ENCODE data around the gene DPPA5. TPM values are rescaled to one million over a fixed set of nuclear protein-coding genes. Genes with fewer than 3 reads are reported as not detected.

DPPA5 gene
- total RNA-seq, 1 donor from 2014 or later: not detected

DNA sequence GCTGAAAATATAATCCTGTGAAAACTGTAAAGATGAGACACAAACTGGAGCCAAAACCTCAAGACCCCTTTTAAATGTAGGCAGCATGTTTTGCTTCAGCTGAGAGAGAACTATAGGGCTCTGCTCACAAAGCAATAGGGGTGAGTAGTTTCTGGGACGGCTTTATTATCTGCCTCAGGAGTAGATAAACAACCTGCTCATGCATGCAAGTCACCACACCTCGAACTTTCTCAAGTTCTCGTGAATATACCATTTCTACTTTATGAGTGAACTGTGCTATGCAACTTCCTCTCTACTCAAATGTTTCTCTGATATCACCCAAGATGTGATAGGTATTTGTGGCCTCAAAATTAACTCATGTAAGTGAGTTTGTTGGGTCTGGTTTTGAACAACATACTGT is 23.1 kb upstream of the DPPA5 start:
- no peak overlapping the region for H3K27ac Mint-ChIP-seq
- no peaks in the 10 kb centered on the region for H3K27me3 Mint-ChIP-seq
- no peaks in the 10 kb centered on the region for H3K9me3 Mint-ChIP-seq (ENCODE audit: low read depth)
- no peak overlapping the region for H3K4me3 Mint-ChIP-seq (ENCODE audit: low read depth)
- H3K4me1 Mint-ChIP-seq (ENCODE audit: low read depth): no peaks in the 10 kb centered on the region
- TF ChIP-seq, protein P1, sequence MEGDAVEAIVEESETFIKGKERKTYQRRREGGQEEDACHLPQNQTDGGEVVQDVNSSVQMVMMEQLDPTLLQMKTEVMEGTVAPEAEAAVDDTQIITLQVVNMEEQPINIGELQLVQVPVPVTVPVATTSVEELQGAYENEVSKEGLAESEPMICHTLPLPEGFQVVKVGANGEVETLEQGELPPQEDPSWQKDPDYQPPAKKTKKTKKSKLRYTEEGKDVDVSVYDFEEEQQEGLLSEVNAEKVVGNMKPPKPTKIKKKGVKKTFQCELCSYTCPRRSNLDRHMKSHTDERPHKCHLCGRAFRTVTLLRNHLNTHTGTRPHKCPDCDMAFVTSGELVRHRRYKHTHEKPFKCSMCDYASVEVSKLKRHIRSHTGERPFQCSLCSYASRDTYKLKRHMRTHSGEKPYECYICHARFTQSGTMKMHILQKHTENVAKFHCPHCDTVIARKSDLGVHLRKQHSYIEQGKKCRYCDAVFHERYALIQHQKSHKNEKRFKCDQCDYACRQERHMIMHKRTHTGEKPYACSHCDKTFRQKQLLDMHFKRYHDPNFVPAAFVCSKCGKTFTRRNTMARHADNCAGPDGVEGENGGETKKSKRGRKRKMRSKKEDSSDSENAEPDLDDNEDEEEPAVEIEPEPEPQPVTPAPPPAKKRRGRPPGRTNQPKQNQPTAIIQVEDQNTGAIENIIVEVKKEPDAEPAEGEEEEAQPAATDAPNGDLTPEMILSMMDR (IDR thresholded peaks at IDR 0.05; ENCODE audit: unreplicated experiment): no peak
- H3K36me3 Mint-ChIP-seq (ENCODE audit: insufficient read depth): no peaks in the 10 kb centered on the region
- no peak for DNase-seq (ENCODE audit: low spot score, unreplicated experiment)

DNA sequence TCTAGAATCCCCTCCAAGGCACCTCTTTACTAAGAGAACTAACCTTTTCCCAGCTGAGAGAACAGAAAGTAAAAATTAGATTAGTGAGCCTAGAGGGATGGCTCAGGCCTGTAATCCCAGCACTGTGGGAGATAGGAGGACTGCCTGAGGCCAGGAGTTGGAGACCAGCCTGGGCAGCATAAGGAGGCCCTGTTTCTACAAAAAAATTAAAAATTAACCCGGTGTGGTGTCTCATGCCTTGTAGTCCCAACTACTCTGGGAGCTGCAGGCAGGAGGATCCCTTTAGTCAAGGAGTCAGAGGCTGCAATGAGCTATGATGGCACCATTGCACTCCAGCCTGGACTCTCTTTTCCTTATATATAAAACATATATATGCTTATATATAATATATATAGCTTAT is 21.1 kb upstream of the DPPA5 start:
- TF ChIP-seq, protein P1 (IDR thresholded peaks at IDR 0.05; ENCODE audit: unreplicated experiment): no peak
- H3K4me1 Mint-ChIP-seq (ENCODE audit: low read depth): no peaks in the 10 kb centered on the region
- H3K4me3 Mint-ChIP-seq (ENCODE audit: low read depth): no peak overlapping the region
- H3K9me3 Mint-ChIP-seq (ENCODE audit: low read depth): peaks cover 1% of the 10 kb centered on the region
- no peaks in the 10 kb centered on the region for H3K36me3 Mint-ChIP-seq (ENCODE audit: insufficient read depth)
- no peaks in the 10 kb centered on the region for H3K27me3 Mint-ChIP-seq
- H3K27ac Mint-ChIP-seq: no peak overlapping the region
- no peak for DNase-seq (ENCODE audit: low spot score, unreplicated experiment)

DNA sequence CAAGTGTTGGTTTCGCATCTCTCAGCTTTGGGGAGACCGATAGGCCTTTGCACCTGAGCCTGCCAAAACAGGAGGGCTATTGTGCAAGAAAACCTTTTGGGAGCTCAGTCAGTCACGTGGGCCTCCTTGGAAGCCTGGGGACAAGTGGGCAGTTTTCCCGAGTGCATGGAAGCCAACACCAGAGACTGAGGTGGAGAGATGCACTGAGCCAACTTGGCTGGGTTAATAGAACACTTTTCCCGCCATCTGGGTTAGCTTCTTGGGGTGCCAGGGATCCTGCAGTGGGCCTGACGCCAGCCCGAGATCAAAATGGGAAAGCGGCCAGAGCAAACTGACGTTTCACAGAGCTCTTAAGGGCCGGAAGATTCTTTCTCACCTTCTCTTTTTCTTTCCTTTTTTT is 18.4 kb upstream of the DPPA5 start:
- Mint-ChIP-seq H3K4me1 (ENCODE audit: low read depth) (no peaks in the 10 kb centered on the region), H3K27me3 (peaks cover 4% of the 10 kb centered on the region), H3K36me3 (ENCODE audit: insufficient read depth) (no peaks in the 10 kb centered on the region), H3K4me3 (ENCODE audit: low read depth) (no peak overlapping the region), H3K27ac (no peak overlapping the region), H3K9me3 (ENCODE audit: low read depth) (peaks cover 5% of the 10 kb centered on the region)
- TF ChIP-seq, protein P1 (IDR thresholded peaks at IDR 0.05; ENCODE audit: unreplicated experiment): no peak
- no peak for DNase-seq (ENCODE audit: low spot score, unreplicated experiment)

DNA sequence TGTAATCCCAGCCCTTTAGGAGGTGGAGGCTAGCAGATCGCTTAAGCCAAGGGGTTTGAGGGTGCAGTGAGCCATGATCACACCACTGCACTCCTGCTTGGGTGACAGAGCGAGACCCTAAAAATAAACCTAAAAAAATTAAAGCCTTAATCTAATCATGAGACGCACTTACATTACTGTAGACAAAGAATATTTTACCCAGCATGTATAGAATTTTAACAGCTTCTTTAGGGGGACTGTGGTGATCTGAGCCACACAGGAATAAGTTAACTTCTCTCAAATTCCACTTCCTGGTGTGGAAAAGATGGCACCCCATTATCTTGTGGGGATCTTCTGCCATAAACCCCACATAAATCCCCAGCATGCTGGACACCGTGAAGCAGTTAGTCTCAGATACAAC is 17.9 kb upstream of the DPPA5 start:
- TF ChIP-seq, protein P1 (IDR thresholded peaks at IDR 0.05; ENCODE audit: unreplicated experiment): no peak
- Mint-ChIP-seq H3K27me3 (peaks cover 4% of the 10 kb centered on the region), H3K27ac (no peak overlapping the region), H3K4me3 (ENCODE audit: low read depth) (no peak overlapping the region), H3K9me3 (ENCODE audit: low read depth) (peaks cover 5% of the 10 kb centered on the region), H3K36me3 (ENCODE audit: insufficient read depth) (no peaks in the 10 kb centered on the region), H3K4me1 (ENCODE audit: low read depth) (no peaks in the 10 kb centered on the region)
- DNase-seq (ENCODE audit: low spot score, unreplicated experiment): no peak

DNA sequence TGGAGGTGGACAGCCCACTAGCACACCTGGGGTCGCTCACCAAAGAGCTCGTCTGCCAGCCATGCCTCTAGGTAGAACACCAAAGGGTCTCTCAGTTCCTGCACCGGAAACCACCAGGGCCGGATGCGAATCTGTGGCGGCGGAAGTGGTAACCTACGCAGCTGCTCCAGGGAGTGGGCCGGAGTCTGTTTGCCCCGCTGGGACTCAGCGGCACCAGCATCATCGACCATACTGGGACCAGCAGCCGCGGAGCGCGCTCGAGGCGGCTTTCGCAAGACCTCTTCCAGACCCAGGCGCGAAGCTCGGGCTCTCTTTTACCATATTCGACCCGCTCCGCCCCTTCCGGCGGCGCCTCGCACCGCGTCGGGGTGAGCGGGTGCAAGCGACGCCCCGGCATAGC is 15.5 kb upstream of the DPPA5 start, which contains the start of gene OOEP:
OOEP (minus strand) TSS at position 335 of the 400 bp plus-strand sequence; CDS start at position 230, 105 bp downstream.
- Mint-ChIP-seq H3K27me3 (peaks cover 4% of the 10 kb centered on the region), H3K4me1 (ENCODE audit: low read depth) (no peaks in the 10 kb centered on the region), H3K9me3 (ENCODE audit: low read depth) (peaks cover 5% of the 10 kb centered on the region), H3K36me3 (ENCODE audit: insufficient read depth) (no peaks in the 10 kb centered on the region), H3K4me3 (ENCODE audit: low read depth) (no peak within 1 kb of the TSS), H3K27ac (no peak within 1 kb of the TSS)
- TF ChIP-seq, protein P1 (IDR thresholded peaks at IDR 0.05; ENCODE audit: unreplicated experiment): no peak
- DNase-seq (ENCODE audit: low spot score, unreplicated experiment): no peak

All from progenitor cell of endocrine pancreas (in vitro differentiated cells).